LNCAP (cell line): ENCODE measurements around the gene MAN2B1.

ENCODE experiments used
- TF ChIP-seq, protein P1 (sequence below): fragments of 450-650 bp; IDR thresholded peaks from 2 replicates; pipeline ENCODE4 v1.5.1; 2017; ENCODE audit warnings: mild to moderate bottlenecking

MAN2B1 gene

GRCh38 chr19:12666265-12667048 is at the start of gene MAN2B1, which contains the start of gene WDR83:
TSS of gene MAN2B1 (minus strand) at chr19:12666742. CDS start at chr19:12666701, 41 bp downstream.
TSS of gene WDR83 (plus strand) at chr19:12666807. CDS start at chr19:12669791, 2,984 bp downstream.
- TF ChIP-seq, protein P1, sequence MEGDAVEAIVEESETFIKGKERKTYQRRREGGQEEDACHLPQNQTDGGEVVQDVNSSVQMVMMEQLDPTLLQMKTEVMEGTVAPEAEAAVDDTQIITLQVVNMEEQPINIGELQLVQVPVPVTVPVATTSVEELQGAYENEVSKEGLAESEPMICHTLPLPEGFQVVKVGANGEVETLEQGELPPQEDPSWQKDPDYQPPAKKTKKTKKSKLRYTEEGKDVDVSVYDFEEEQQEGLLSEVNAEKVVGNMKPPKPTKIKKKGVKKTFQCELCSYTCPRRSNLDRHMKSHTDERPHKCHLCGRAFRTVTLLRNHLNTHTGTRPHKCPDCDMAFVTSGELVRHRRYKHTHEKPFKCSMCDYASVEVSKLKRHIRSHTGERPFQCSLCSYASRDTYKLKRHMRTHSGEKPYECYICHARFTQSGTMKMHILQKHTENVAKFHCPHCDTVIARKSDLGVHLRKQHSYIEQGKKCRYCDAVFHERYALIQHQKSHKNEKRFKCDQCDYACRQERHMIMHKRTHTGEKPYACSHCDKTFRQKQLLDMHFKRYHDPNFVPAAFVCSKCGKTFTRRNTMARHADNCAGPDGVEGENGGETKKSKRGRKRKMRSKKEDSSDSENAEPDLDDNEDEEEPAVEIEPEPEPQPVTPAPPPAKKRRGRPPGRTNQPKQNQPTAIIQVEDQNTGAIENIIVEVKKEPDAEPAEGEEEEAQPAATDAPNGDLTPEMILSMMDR = no peak

DNA sequence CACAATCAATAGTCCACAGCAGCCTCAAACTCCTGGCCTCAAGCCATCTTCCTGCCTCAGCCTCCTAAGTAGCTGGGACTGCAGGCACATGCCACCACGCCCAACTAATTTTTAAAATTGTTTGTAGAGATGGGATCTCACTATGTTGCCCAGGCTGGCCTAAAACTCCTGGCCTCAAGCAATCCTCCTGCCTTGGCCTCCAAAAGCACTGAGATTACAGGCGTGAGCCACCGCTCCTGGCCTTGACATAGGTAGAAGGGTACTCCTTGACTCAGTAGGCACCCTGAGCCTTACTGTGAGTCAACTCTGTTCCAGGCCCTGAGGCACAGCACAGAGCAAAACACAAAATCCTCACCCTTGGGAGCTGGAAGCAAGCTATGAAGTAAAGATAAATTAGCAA is 49.4 kb upstream of the MAN2B1 start:
- TF ChIP-seq, protein P1 = no peak

- TF ChIP-seq, protein P1 = no peak
Measured at GRCh38 chr19:12715102-12715501, 48.6 kb upstream of the MAN2B1 start.

DNA sequence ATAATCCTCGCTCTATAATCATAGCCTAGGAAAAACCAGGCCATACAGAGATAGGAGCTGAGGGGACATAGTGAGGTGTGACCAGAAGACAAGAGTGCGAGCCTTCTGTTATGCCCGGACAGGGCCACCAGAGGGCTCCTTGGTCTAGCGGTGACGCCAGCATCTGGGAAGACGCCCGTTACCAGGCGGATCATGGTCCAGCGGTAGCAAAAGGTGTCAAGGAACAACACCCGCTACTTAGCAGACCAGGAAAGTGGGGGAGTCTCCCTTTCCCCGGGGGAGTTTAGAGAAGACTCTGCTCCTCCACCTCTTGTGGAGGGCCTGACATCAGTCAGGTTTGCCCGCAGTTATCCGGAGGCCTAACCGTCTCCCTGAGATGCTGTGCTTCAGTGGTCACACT is 45.5 kb upstream of the MAN2B1 start:
- TF ChIP-seq, protein P1 = peak; percentile 34

DNA sequence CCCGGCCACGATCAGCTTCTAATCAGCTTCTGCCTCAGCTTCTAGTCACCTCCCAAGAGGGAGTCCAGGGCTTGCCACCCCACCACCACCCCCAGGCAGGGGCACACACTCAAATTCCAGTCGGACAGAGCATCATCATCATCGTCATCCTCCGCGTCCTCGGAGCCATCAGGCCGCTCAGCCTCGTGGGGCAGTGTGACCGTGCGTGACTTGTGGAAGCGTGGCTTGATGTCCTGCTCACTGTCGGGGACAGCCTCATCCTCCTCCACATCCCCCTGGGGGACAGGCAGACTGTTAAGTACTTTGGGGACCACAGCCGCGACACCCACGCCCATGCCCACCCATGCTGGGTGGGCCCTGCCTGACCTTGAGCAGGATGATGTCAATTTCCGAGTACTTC is 44.6 kb upstream of the MAN2B1 start:
- TF ChIP-seq, protein P1 = no peak

- TF ChIP-seq, protein P1 = no peak
Measured at GRCh38 chr19:12708641-12709040, 42.1 kb upstream of the MAN2B1 start.

DNA sequence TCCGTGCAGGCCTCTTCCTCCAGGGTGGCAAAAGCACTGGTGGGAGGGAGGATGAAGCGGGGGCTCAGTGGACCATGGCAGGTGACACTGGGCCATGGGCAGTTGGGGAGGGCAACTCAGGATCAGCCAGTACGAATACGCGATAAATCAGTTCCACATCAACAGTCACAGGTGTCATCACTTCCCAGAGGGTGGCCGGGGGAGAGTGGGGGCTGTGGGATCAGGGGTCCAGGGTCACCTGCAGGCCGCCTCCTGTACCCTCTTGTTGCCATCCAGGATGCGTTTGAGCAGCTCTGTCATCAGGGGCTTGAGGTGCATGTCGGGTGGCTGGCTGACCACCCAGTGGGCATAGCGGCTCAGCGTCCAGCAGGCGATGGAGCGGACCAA is 39.8 kb upstream of the MAN2B1 start:
- TF ChIP-seq, protein P1 = no peak
